IMR-90 (cell line): ENCODE results near the gene PCSK2. TPM values are rescaled to one million over a fixed set of nuclear protein-coding genes. Genes with fewer than 3 reads are reported as not detected.

Source experiments
- ATAC-seq: fragments of 200-7000 bp; cut with Tn5 transposase; 2 replicates; pipeline ENCODE4 v1.9.1; 2020; ENCODE audit warnings: low read depth, mild to moderate bottlenecking, moderate library complexity
- BruUV-seq: library from RNA; stranded (reverse); fragments of 400-500 nt; replicated peaks from 2 replicates; lab custom pipeline; 2021; lab: Mats Ljungman, UMichigan
- CTCF ChIA-PET: fragments of 300-600 bp; formaldehyde crosslinking; extraction: SDS; loops from one replicate; lab custom pipeline; 2021; ENCODE audit warnings: antibody characterized with exemption; lab: Yijun Ruan, JAX
- POLR2A ChIA-PET: fragments of 300-600 bp; sonication (Branson Sonifier 250); formaldehyde crosslinking; loops from one replicate; lab custom pipeline; 2022; ENCODE audit warnings: antibody characterized with exemption; ENCODE audit not compliant: unreplicated experiment; lab: Charles Lee
- DNase-seq: peaks from one replicate; pipeline ENCODE4 v3.0.0; 2013
- H2AFZ ChIP-seq: replicated peaks from 2 replicates; pipeline ENCODE3; 2013; ENCODE audit warnings: low read length, mild to moderate bottlenecking; ENCODE audit not compliant: poor library complexity
- H2AK5ac ChIP-seq: 2 replicates; pipeline ENCODE4 v1.6.1; 2013; ENCODE audit warnings: low read depth, low read length, inconsistent platforms
- H2AK9ac ChIP-seq: replicated peaks from 2 replicates; pipeline ENCODE3; 2013; ENCODE audit warnings: mild to moderate bottlenecking, low read depth, low read length, moderate library complexity; ENCODE audit not compliant: poor library complexity
- H2BK120ac ChIP-seq: 2 replicates; pipeline ENCODE4 v1.6.1; 2013; ENCODE audit warnings: low read depth, low read length, inconsistent platforms
- H2BK15ac ChIP-seq: 3 replicates; pipeline ENCODE4 v1.6.1; 2013; ENCODE audit warnings: low read depth, low read length, inconsistent platforms
- H2BK20ac ChIP-seq: 2 replicates; pipeline ENCODE4 v1.6.1; 2013; ENCODE audit warnings: low read depth, mild to moderate bottlenecking, inconsistent platforms, low read length, moderate library complexity
- H2BK5ac ChIP-seq: 2 replicates; pipeline ENCODE4 v1.6.1; 2013; ENCODE audit warnings: mild to moderate bottlenecking, low read depth, low read length, inconsistent platforms; ENCODE audit not compliant: poor library complexity, severe bottlenecking
- H3K14ac ChIP-seq: replicated peaks from 2 replicates; pipeline ENCODE4 v1.6.1; 2013; ENCODE audit warnings: low read depth, low read length, inconsistent platforms
- H3K18ac ChIP-seq: 2 replicates; pipeline ENCODE4 v1.6.1; 2013; ENCODE audit warnings: low read depth, low read length, control low read depth
- H3K23ac ChIP-seq: 2 replicates; pipeline ENCODE4 v1.6.1; 2013; ENCODE audit warnings: low read depth, low read length, inconsistent platforms
- H3K27ac ChIP-seq: 2 replicates; pipeline ENCODE4 v1.5.1; 2013; ENCODE audit warnings: mild to moderate bottlenecking, control low read depth, low read length; ENCODE audit not compliant: insufficient read depth
- H3K27me3 ChIP-seq: 2 replicates; pipeline ENCODE4 v1.6.1; 2013; ENCODE audit warnings: low read length; ENCODE audit not compliant: control insufficient read depth, insufficient read depth
- H3K36me3 ChIP-seq: 2 replicates; pipeline ENCODE4 v1.6.1; 2013; ENCODE audit warnings: low read length, mixed read lengths; ENCODE audit not compliant: control insufficient read depth, insufficient read depth
- H3K4ac ChIP-seq: 2 replicates; pipeline ENCODE4 v1.6.1; 2013; ENCODE audit warnings: low read depth, low read length, inconsistent platforms
- H3K4me1 ChIP-seq: 2 replicates; pipeline ENCODE4 v1.6.1; 2013; ENCODE audit warnings: low read length, mixed read lengths; ENCODE audit not compliant: control insufficient read depth, insufficient read depth
- H3K4me2 ChIP-seq: 2 replicates; pipeline ENCODE4 v1.6.1; 2013; ENCODE audit warnings: low read depth, mild to moderate bottlenecking, control low read depth, low read length, moderate library complexity
- H3K4me3 ChIP-seq: 2 replicates; pipeline ENCODE4 v1.5.1; 2013; ENCODE audit warnings: low read depth, mild to moderate bottlenecking, control low read depth, low read length, moderate library complexity; ENCODE audit not compliant: insufficient read depth
- H3K56ac ChIP-seq: 2 replicates; pipeline ENCODE4 v1.6.1; 2013; ENCODE audit warnings: low read length, inconsistent platforms; ENCODE audit not compliant: insufficient read depth; ENCODE audit errors: extremely low read depth
- H3K79me1 ChIP-seq, 2 experiments: 2 replicates each; pipeline ENCODE4 v1.6.1; 2013; ENCODE audit warnings: low read length in 2 of 2, inconsistent platforms in 1 of 2, low read depth in 1 of 2
- H3K9ac ChIP-seq: 2 replicates; pipeline ENCODE4 v1.6.1; 2013; ENCODE audit warnings: low read depth, low read length, control low read depth
- H3K9me1 ChIP-seq: 2 replicates; pipeline ENCODE4 v1.6.1; 2013; ENCODE audit warnings: low read length, inconsistent platforms; ENCODE audit not compliant: insufficient read depth
- H3K9me3 ChIP-seq: 2 replicates; pipeline ENCODE4 v1.6.1; 2013; ENCODE audit warnings: low read length; ENCODE audit not compliant: control insufficient read depth, insufficient read depth
- H4K20me1 ChIP-seq: 2 replicates; pipeline ENCODE4 v1.6.1; 2013; ENCODE audit warnings: low read length, inconsistent platforms; ENCODE audit not compliant: insufficient read depth
- H4K5ac ChIP-seq: 2 replicates; pipeline ENCODE4 v1.6.1; 2013; ENCODE audit warnings: mild to moderate bottlenecking, low read depth, low read length, control low read depth
- H4K8ac ChIP-seq, 2 experiments: 2 replicates each; pipeline ENCODE4 v1.6.1; 2013; ENCODE audit warnings: low read depth in 2 of 2, low read length in 2 of 2, control low read depth in 1 of 2, inconsistent platforms in 1 of 2
- H4K91ac ChIP-seq: 2 replicates; pipeline ENCODE4 v1.6.1; 2013; ENCODE audit warnings: low read depth, low read length, inconsistent platforms; ENCODE audit not compliant: insufficient read depth
- BHLHE40 ChIP-seq: fragments of 150-350 bp; IDR thresholded peaks from 2 replicates; pipeline ENCODE4 v1.6.1; 2016; ENCODE audit warnings: mild to moderate bottlenecking, low read depth, low read length
- CTCF ChIP-seq: conservative IDR thresholded peaks from 2 replicates; pipeline ENCODE4 v1.5.1; 2012; ENCODE audit warnings: mild to moderate bottlenecking, low read depth, low read length, improper control_type of control experiment
- ELK1 ChIP-seq: fragments of 150-350 bp; IDR thresholded peaks from 2 replicates; pipeline ENCODE4 v1.6.1; 2016; ENCODE audit warnings: low read depth, mild to moderate bottlenecking, low read length, moderate library complexity, borderline replicate concordance
- FOS ChIP-seq: fragments of 150-350 bp; IDR thresholded peaks from 2 replicates; pipeline ENCODE4 v1.6.1; 2016; ENCODE audit warnings: low read depth, low read length
- MAFK ChIP-seq: IDR thresholded peaks from 2 replicates; pipeline ENCODE4 v1.6.1; 2012; ENCODE audit warnings: low read depth, low read length, improper control_type of control experiment
- MAZ ChIP-seq: IDR thresholded peaks from 2 replicates; pipeline ENCODE4 v1.6.1; 2012; ENCODE audit warnings: low read depth, mild to moderate bottlenecking, low read length, improper control_type of control experiment, moderate library complexity, borderline replicate concordance
- NFE2L2 ChIP-seq: fragments of 150-350 bp; IDR thresholded peaks from 2 replicates; pipeline ENCODE4 v1.6.1; 2016; ENCODE audit warnings: low read depth, mild to moderate bottlenecking, low read length
- RAD21 ChIP-seq: IDR thresholded peaks from 2 replicates; pipeline ENCODE4 v1.6.1; 2012; ENCODE audit warnings: low read length, improper control_type of control experiment
- RCOR1 ChIP-seq: IDR thresholded peaks from 2 replicates; pipeline ENCODE4 v1.6.1; 2012; ENCODE audit warnings: mild to moderate bottlenecking, low read length, improper control_type of control experiment; ENCODE audit not compliant: insufficient replicate concordance
- RFX5 ChIP-seq: IDR thresholded peaks from 2 replicates; pipeline ENCODE4 v1.8.0; 2012; ENCODE audit warnings: low read depth, mild to moderate bottlenecking, low read length, moderate library complexity
- SMC3 ChIP-seq: fragments of 150-350 bp; IDR thresholded peaks from 2 replicates; pipeline ENCODE4 v1.6.1; 2016; ENCODE audit warnings: low read depth, mild to moderate bottlenecking, antibody characterized with exemption, low read length, moderate library complexity
- USF2 ChIP-seq: fragments of 150-350 bp; IDR thresholded peaks from 2 replicates; pipeline ENCODE4 v1.6.1; 2017; ENCODE audit warnings: mild to moderate bottlenecking, antibody characterized with exemption, low read length, low read depth
- WGBS, 2 experiments: methylation state at CpG; one replicate each; pipeline versions ENCODE4 v1.1.5 to v1.1.7; 2013; ENCODE audit warnings: missing lambda C conversion rate in 2 of 2; ENCODE audit not compliant: insufficient read length in 1 of 2; ENCODE audit errors: extremely low coverage in 2 of 2; 5-methylcytosine and 5-hydroxymethylcytosine counted together
- dilution Hi-C: fragments of 300-500 bp; cut with HindIII; formaldehyde crosslinking; loops from one replicate; pipeline ENCODE4 v1.14.3; 2018; ENCODE audit warnings: low sequenced_read_pairs; ENCODE audit not compliant: unreplicated experiment
- in situ Hi-C: fragments of 300-500 bp; cut with MboI; formaldehyde crosslinking; loops from 3 replicates; pipeline ENCODE4 v1.14.3; 2019; ENCODE audit warnings: low sequenced_read_pairs, inconsistent platforms, mixed read lengths
- intact Hi-C: fragments of 100-400 bp; cut with micrococcal nuclease; formaldehyde crosslinking; loops from 2 replicates; pipeline ENCODE4 v1.10.0; 2022
- polyA plus RNA-seq, 3 experiments: library from polyadenylated mRNA; depleted of rRNA; stranded (reverse); fragments of >200 nt; gene quantifications; 2 replicates each; pipeline ENCODE4 v1.2.3, GENCODE V29; 2012; ENCODE audit warnings: low replicate concordance in 1 of 3
- total RNA-seq: library from RNA; depleted of rRNA; stranded (reverse); fragments of >200 nt; gene quantifications from 2 replicates; pipeline ENCODE4 v1.2.3, GENCODE V29; 2012

The PCSK2 gene
- total and polyA plus RNA-seq, 2 of the 4 experiments (the other 2 are of a cell fraction): not detected

GRCh38 chr20:17316316-17317038 lies 89.6 kb downstream of the PCSK2 start:
- H2AK5ac ChIP-seq: no peak overlapping the region
- no peak overlapping the region for H3K18ac ChIP-seq
- H3K4me3 ChIP-seq: no peak overlapping the region
- no peak overlapping the region for H3K4ac ChIP-seq
- no peaks in the 10 kb centered on the region for H3K79me1 ChIP-seq
- 0% methylated on average over 1 of the region's 2 CpGs; no CpG with 5 or more reads in 1 of the 2 experiments for WGBS, 2 experiments
- no peak for TF ChIP-seq RAD21
- no peak for TF ChIP-seq NFE2L2
- no peak for TF ChIP-seq RCOR1
- no peak for TF ChIP-seq USF2
- TF ChIP-seq BHLHE40: no peak
- no peak for TF ChIP-seq FOS
- no peak for TF ChIP-seq RFX5
- TF ChIP-seq MAZ: no peak
- TF ChIP-seq ELK1: no peak
- no peak for TF ChIP-seq MAFK
- no peak for TF ChIP-seq CTCF
- TF ChIP-seq SMC3: no peak
- H3K27ac ChIP-seq: no peak overlapping the region
- H2BK120ac ChIP-seq: no peak overlapping the region
- intact Hi-C loops (no loop called here), in situ Hi-C loops (no loop called here), dilution Hi-C loops (no loop called here)
- no peaks in the 10 kb centered on the region for H4K20me1 ChIP-seq
- ChIA-PET POLR2A (no interaction called here), CTCF (interaction anchor here (0.6 kb wide), 1 partner anchor 508 kb away, joined by 3 read pairs; no protein-coding TSS in a partner anchor)
- H3K4me1 ChIP-seq: no peaks in the 10 kb centered on the region
- H3K9ac ChIP-seq: no peak overlapping the region
- BruUV-seq: no TSS peak
- no peak overlapping the region for H2AK9ac ChIP-seq
- H2BK15ac ChIP-seq: no peak overlapping the region
- no peak overlapping the region for H4K8ac ChIP-seq
- no peak overlapping the region for H3K23ac ChIP-seq
- no peaks in the 10 kb centered on the region for H3K9me1 ChIP-seq
- H4K91ac ChIP-seq: no peak overlapping the region
- no peaks in the 10 kb centered on the region for H3K36me3 ChIP-seq
- H3K9me3 ChIP-seq: no peaks in the 10 kb centered on the region
- peaks cover 9% of the 10 kb centered on the region for H3K27me3 ChIP-seq
- H4K5ac ChIP-seq: no peak overlapping the region
- DNase-seq (no peak), ATAC-seq (no peak)
- no peak overlapping the region for H2BK5ac ChIP-seq
- H2BK20ac ChIP-seq: no peak overlapping the region
- H3K56ac ChIP-seq: no peak overlapping the region
- H3K4me2 ChIP-seq: no peak overlapping the region
- H3K14ac ChIP-seq: no peak overlapping the region
- H2AFZ ChIP-seq: no peak overlapping the region
